Fibroblast of mammary gland (primary cell): Measurements from ENCODE around the gene CORO1C.
"Not testable (repeated sequence)": the region's sequence is repeated elsewhere in the genome, so short reads cannot be mapped to it uniquely, and the experiment has no call there.

ENCODE experiments used
- DNase-seq: peaks from one replicate; pipeline ENCODE4 v3.0.0-alpha.2; 2010; ENCODE audit warnings: low read depth
- H3K4me3 ChIP-seq: 2 replicates; pipeline ENCODE4 v1.5.1; 2011; ENCODE audit warnings: low read depth, mild to moderate bottlenecking, low read length, moderate library complexity; ENCODE audit not compliant: control insufficient read depth
- CTCF ChIP-seq: conservative IDR thresholded peaks from 2 replicates; pipeline ENCODE4 v1.5.1; 2011; ENCODE audit warnings: low read depth, low read length, inconsistent platforms; ENCODE audit not compliant: control insufficient read depth, insufficient read depth

The CORO1C gene

DNA sequence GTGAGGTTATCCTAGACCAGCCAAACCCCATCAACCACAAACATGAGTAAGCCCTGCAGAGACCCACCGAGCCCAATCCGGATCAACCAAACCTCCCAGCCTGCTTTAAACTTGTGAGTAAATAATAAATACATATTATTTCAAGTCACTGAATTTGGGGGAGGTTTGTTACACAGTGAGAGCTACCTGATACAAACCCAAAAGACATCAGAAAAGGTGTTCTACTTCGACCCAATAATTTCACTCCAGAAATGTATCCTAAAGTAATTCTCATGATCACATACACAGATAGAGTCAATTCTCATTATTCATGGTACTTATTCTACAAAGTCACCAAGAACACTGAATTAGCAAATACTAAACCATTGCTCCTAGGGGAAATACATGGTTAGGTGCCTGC is 16.2 kb upstream of the CORO1C start:
- DNase-seq: no peak
- H3K4me3 ChIP-seq: no peak overlapping the region
- no peak for TF ChIP-seq CTCF

- no peak for DNase-seq
Observed at GRCh38 chr12:108745641-108746040, 14.3 kb upstream of the CORO1C start.

GRCh38 chr12:108744021-108744897 is 12.9 kb upstream of the CORO1C start:
- TF ChIP-seq CTCF: no peak
- H3K4me3 ChIP-seq: no peak overlapping the region
- DNase-seq: no peak

More at GRCh38 chr12:108745641-108746040, 14.3 kb upstream of the CORO1C start:
- no peak for TF ChIP-seq CTCF
- H3K4me3 ChIP-seq: no peak overlapping the region

DNA sequence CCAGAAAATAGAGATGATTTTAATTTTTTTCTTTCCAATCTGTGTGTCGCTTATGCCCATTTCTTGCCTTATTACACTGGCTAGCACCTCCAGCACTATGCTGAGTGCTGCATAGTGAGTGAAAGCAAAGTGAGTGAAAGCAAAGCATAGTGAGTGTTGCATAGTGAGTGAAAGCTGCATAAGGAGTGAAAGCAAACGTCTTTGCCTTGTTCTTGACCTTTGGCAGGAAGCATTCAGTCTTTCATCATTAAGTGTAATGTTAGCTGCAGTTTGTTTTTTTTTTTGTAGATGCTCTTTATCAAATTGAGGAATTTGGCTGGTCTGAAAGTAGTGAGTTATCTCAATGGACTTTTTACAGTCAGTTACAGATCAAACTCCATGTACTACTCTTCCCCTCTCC is 6.9 kb upstream of the CORO1C start:
- no peak for TF ChIP-seq CTCF
- H3K4me3 ChIP-seq: no peak overlapping the region
- DNase-seq: no peak

- DNase-seq: no peak
- TF ChIP-seq CTCF: no peak
- no peak overlapping the region for H3K4me3 ChIP-seq
Observed at GRCh38 chr12:108735855-108736254, 4.5 kb upstream of the CORO1C start.

GRCh38 chr12:108734200-108734906 is 3.0 kb upstream of the CORO1C start:
- DNase-seq: peak; percentile 96
- H3K4me3 ChIP-seq: no peak overlapping the region
- TF ChIP-seq CTCF: no peak

GRCh38 chr12:108733230-108733531 is 1.9 kb upstream of the CORO1C start:
- not testable (repeated sequence) for DNase-seq, H3K4me3 ChIP-seq
